SU-DHL-6 (cell line): ENCODE data around the gene FLYWCH1.

Experiments
- H2AFZ ChIP-seq: fragments of 200-600 bp; sonication (generic); 2 replicates; pipeline ENCODE4 v1.6.1; 2014; ENCODE audit warnings: low read depth, mild to moderate bottlenecking, moderate library complexity, mixed read lengths, antibody characterized with exemption, low read length; ENCODE audit not compliant: severe bottlenecking
- H3F3A ChIP-seq: fragments of 200-600 bp; shearing (Covaris generic); 2 replicates; pipeline ENCODE4 v1.6.0; 2016; ENCODE audit warnings: antibody characterized with exemption, mild to moderate bottlenecking; ENCODE audit not compliant: insufficient read depth
- H3K27ac ChIP-seq: fragments of 200-600 bp; sonication (generic); 2 replicates; pipeline ENCODE4 v1.5.1; 2016; ENCODE audit warnings: low read depth, mild to moderate bottlenecking, low read length, moderate library complexity, mixed read lengths
- H3K27me3 ChIP-seq: fragments of 200-600 bp; sonication (generic), shearing (Covaris generic); 2 replicates; pipeline ENCODE4 v1.6.0; 2014; ENCODE audit warnings: mild to moderate bottlenecking, low read length
- H3K36me3 ChIP-seq: fragments of 200-600 bp; sonication (generic); 2 replicates; pipeline ENCODE4 v1.6.1; 2014; ENCODE audit warnings: mild to moderate bottlenecking, low read length, mixed read lengths
- H3K4me2 ChIP-seq: fragments of 300-600, 200-600 bp; shearing (Covaris generic), sonication (generic); 2 replicates; pipeline ENCODE4 v1.6.0; 2014; ENCODE audit warnings: low read length, low read depth, mild to moderate bottlenecking; ENCODE audit not compliant: poor library complexity, severe bottlenecking
- H3K4me3 ChIP-seq: fragments of 200-600 bp; sonication (generic); 2 replicates; pipeline ENCODE4 v1.5.1; 2014; ENCODE audit warnings: antibody characterized with exemption, low read length, mild to moderate bottlenecking, mixed read lengths; ENCODE audit not compliant: insufficient read depth, poor library complexity, severe bottlenecking
- H3K79me2 ChIP-seq: fragments of 200-600 bp; sonication (generic); 2 replicates; pipeline ENCODE4 v1.6.1; 2014; ENCODE audit warnings: mild to moderate bottlenecking, low read length, moderate library complexity; ENCODE audit not compliant: insufficient read depth
- H3K9ac ChIP-seq: fragments of 200-600 bp; sonication (generic); 2 replicates; pipeline ENCODE4 v1.7.0; 2014; ENCODE audit warnings: mild to moderate bottlenecking, low read length
- H3K9me2 ChIP-seq: fragments of 200-600 bp; sonication (generic); replicated peaks from 2 replicates; pipeline ENCODE4 v1.6.1; 2014; ENCODE audit warnings: low read length; ENCODE audit not compliant: insufficient read depth
- H3K9me3 ChIP-seq: fragments of 200-600 bp; sonication (generic); 2 replicates; pipeline ENCODE4 v1.6.1; 2014; ENCODE audit warnings: low read length, mixed read lengths; ENCODE audit not compliant: insufficient read depth
- H4K20me1 ChIP-seq: fragments of 200-600 bp; sonication (generic); 2 replicates; pipeline ENCODE4 v1.6.1; 2014; ENCODE audit warnings: low read depth, mild to moderate bottlenecking, antibody characterized with exemption, low read length, moderate library complexity, mixed read lengths
- EZH2phosphoT487 ChIP-seq: fragments of 200-600 bp; sonication (generic), shearing (Covaris generic); conservative IDR thresholded peaks from 2 replicates; pipeline ENCODE4 v1.6.1; 2018; ENCODE audit warnings: mild to moderate bottlenecking, antibody characterized with exemption, low read length, moderate library complexity, mixed read lengths
- TF ChIP-seq, protein P1 (sequence below): fragments of 200-600 bp; sonication (generic); IDR thresholded peaks from one replicate; pipeline ENCODE4 v1.5.1; 2017; ENCODE audit warnings: antibody characterized with exemption, mild to moderate bottlenecking, low read length, moderate library complexity; ENCODE audit not compliant: insufficient read depth, poor library complexity, severe bottlenecking

The FLYWCH1 gene

DNA sequence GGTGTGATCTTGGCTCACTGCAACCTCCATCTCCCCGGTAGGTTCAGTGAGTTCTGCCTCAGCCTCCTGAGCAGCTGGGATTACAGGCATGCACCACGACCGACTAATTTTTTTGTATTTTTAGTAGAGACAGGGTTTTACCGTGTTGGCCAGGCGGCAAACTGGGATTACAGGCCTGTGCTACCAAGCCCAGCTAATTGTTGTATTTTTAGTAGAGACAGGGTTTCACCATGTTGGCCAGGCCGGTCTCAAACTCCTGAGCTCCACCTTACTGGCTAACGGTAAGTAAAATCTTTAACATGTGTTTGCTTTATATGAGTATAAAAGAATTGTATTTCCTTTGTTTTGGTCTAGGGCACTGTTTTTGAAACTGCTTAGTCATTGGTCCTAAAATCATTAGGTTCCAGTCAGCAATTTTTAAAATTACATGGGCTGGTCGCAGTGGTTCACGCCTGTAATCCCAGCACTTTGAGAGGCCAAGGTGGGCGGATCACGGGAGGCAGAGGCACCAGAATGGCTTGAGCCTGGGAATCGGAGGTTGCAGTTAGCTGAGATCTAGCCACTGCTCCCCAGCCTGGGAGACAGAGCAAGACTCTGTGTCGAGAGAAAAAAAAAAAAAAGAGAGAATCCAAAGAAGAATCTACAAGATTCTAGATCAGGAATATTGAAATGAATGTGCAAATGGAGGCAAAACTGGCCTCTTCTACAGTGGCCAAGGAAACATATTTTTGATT, 3.6 kb downstream of the FLYWCH1 start:
- no peaks in the 10 kb centered on the region for H3K9me3 ChIP-seq
- no peak overlapping the region for H3K4me2 ChIP-seq
- no peak for TF ChIP-seq EZH2phosphoT487
- TF ChIP-seq, protein P1, sequence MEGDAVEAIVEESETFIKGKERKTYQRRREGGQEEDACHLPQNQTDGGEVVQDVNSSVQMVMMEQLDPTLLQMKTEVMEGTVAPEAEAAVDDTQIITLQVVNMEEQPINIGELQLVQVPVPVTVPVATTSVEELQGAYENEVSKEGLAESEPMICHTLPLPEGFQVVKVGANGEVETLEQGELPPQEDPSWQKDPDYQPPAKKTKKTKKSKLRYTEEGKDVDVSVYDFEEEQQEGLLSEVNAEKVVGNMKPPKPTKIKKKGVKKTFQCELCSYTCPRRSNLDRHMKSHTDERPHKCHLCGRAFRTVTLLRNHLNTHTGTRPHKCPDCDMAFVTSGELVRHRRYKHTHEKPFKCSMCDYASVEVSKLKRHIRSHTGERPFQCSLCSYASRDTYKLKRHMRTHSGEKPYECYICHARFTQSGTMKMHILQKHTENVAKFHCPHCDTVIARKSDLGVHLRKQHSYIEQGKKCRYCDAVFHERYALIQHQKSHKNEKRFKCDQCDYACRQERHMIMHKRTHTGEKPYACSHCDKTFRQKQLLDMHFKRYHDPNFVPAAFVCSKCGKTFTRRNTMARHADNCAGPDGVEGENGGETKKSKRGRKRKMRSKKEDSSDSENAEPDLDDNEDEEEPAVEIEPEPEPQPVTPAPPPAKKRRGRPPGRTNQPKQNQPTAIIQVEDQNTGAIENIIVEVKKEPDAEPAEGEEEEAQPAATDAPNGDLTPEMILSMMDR: no peak
- H3F3A ChIP-seq: peaks cover 9% of the 10 kb centered on the region
- no peak overlapping the region for H3K27ac ChIP-seq
- no peaks in the 10 kb centered on the region for H4K20me1 ChIP-seq
- no peaks in the 10 kb centered on the region for H3K27me3 ChIP-seq
- peaks cover 10% of the 10 kb centered on the region; the same call in 1 of the 2 replicates for H3K79me2 ChIP-seq
- H3K4me3 ChIP-seq: no peak overlapping the region
- H2AFZ ChIP-seq: no peak overlapping the region
- H3K36me3 ChIP-seq: no peaks in the 10 kb centered on the region
- no peak overlapping the region for H3K9ac ChIP-seq
- H3K9me2 ChIP-seq: no peaks in the 10 kb centered on the region

DNA sequence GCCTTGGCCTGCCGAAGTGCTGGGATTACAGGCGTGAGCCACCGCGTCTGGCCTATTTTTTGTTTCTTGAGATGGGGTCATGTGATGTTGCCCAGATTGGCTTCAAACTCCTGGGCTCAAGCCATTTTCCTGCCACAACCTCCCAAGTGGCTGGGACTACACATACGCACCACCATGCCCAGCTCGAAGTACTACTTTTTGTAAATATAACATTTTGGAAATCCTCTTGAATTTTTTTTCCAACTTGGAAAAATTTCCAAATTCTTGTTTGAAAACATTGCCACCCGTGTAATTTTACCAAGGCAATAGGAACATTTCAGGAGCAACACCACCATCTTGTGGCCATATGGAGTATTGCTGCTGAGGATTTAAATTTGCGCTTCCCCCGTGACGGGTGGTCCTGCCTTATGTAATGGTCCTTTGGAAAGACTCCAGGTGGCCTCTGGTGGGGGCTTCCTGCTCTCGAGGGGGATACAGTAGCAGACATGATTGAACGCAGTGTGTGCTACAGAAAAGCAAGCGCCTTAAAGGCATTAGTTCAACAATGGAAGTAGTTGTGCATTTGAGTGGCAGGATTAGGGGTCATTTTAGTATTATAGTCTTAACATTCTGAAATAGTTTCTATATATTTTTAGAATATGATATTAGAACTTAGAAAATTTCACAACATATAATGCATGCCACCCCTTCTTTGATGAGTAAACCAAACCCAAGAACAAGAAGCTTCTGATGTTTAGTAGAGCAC, 8.0 kb downstream of the FLYWCH1 start:
- Histone ChIP-seq H3K4me3 (no peak overlapping the region), H3K9me3 (no peaks in the 10 kb centered on the region), H3K9ac (no peak overlapping the region), H3K9me2 (no peaks in the 10 kb centered on the region), H3K36me3 (no peaks in the 10 kb centered on the region), H4K20me1 (no peaks in the 10 kb centered on the region), H3K79me2 (no peaks in the 10 kb centered on the region), H3K27me3 (no peaks in the 10 kb centered on the region), H3K4me2 (no peak overlapping the region), H3F3A (peaks cover 4% of the 10 kb centered on the region; the same call in 1 of the 2 replicates), H3K27ac (no peak overlapping the region), H2AFZ (no peak overlapping the region)
- TF ChIP-seq, protein P1: peak; percentile 88
- TF ChIP-seq EZH2phosphoT487: no peak

DNA sequence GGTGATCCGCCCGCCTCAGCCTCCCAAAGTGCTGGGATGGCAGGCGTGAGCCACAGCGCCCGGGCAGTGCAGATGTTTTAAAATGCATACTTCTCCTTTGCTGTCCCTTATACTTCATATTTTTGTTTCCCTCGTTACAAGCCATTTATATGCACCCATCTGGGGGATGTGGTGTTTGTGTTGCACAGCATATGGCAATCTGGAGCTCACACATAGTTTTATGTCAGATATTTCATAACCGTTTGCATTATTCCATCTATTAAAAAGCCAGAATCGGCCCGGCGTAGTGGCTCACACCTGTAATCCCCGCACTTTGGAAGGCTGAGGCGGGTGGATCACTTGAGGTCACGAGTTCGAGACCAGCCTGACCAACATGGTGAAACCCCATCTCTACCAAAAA, 11.8 kb downstream of the FLYWCH1 start:
- H3K27ac ChIP-seq: no peak overlapping the region
- peaks cover 4% of the 10 kb centered on the region; the same call in 1 of the 2 replicates for H3F3A ChIP-seq
- H3K36me3 ChIP-seq: no peaks in the 10 kb centered on the region
- no peak overlapping the region for H2AFZ ChIP-seq
- no peak overlapping the region for H3K4me2 ChIP-seq
- no peaks in the 10 kb centered on the region for H3K27me3 ChIP-seq
- no peak overlapping the region for H3K9ac ChIP-seq
- no peaks in the 10 kb centered on the region for H4K20me1 ChIP-seq
- TF ChIP-seq, protein P1: no peak
- TF ChIP-seq EZH2phosphoT487: no peak
- H3K9me3 ChIP-seq: no peaks in the 10 kb centered on the region
- no peaks in the 10 kb centered on the region for H3K79me2 ChIP-seq
- H3K9me2 ChIP-seq: no peaks in the 10 kb centered on the region
- no peak overlapping the region for H3K4me3 ChIP-seq
